ENCODE data around the gene ELMO3.
A peak's percentile ranks its signal among the peaks of the same experiment; 100 is the strongest.

Gene ELMO3

GRCh38 chr16:67249178-67250044, 50.5 kb downstream of the ELMO3 start:
- no peaks in the 10 kb centered on the region for H3K36me3 ChIP-seq (ENCODE audit: insufficient read depth, low read depth, low read length)
- H3K4me3 ChIP-seq (ENCODE audit: low read length) = peak overlapping the region; percentile 90
- peaks cover 37% of the 10 kb centered on the region for H3K27me3 ChIP-seq (ENCODE audit: insufficient read depth, low read length)
- no peaks in the 10 kb centered on the region for H3K9me3 ChIP-seq (ENCODE audit: insufficient read depth, low read depth, low read length)
- no peak overlapping the region for H3K27ac ChIP-seq (ENCODE audit: low read length)
- H3K4me1 ChIP-seq (ENCODE audit: insufficient read depth, low read length) = peaks cover 26% of the 10 kb centered on the region
- peak overlapping the region; percentile 67; the same call in 1 of the 2 replicates for H3K9ac ChIP-seq (ENCODE audit: low read depth, low read length)

GRCh38 chr16:67250045-67250327, 51.1 kb downstream of the ELMO3 start:
- Histone ChIP-seq H3K4me1 (ENCODE audit: insufficient read depth, low read length) (peaks cover 24% of the 10 kb centered on the region), H3K27ac (ENCODE audit: low read length) (no peak overlapping the region), H3K9ac (ENCODE audit: low read depth, low read length) (no peak overlapping the region), H3K36me3 (ENCODE audit: insufficient read depth, low read depth, low read length) (no peaks in the 10 kb centered on the region), H3K27me3 (ENCODE audit: insufficient read depth, low read length) (peaks cover 37% of the 10 kb centered on the region), H3K4me3 (ENCODE audit: low read length) (no peak overlapping the region), H3K9me3 (ENCODE audit: insufficient read depth, low read depth, low read length) (no peaks in the 10 kb centered on the region)

GRCh38 chr16:67252609-67253497, 53.9 kb downstream of the ELMO3 start:
- Histone ChIP-seq H3K27ac (ENCODE audit: low read length) (no peak overlapping the region), H3K4me3 (ENCODE audit: low read length) (no peak overlapping the region), H3K9me3 (ENCODE audit: insufficient read depth, low read depth, low read length) (no peaks in the 10 kb centered on the region), H3K4me1 (ENCODE audit: insufficient read depth, low read length) (peaks cover 12% of the 10 kb centered on the region), H3K36me3 (ENCODE audit: insufficient read depth, low read depth, low read length) (no peaks in the 10 kb centered on the region), H3K27me3 (ENCODE audit: insufficient read depth, low read length) (peaks cover 33% of the 10 kb centered on the region), H3K9ac (ENCODE audit: low read depth, low read length) (no peak overlapping the region)

All from iPS-20b (cell line).